ENCODE results near the gene APOLD1.
"Not testable (repeated sequence)": the region's sequence is repeated elsewhere in the genome, so short reads cannot be mapped to it uniquely, and the experiment has no call there.

The APOLD1 gene

GRCh38 chr12:12819221-12819620 is 33.8 kb downstream of the APOLD1 start:
- Histone ChIP-seq H3K4me3 (ENCODE audit: low read length) (no peak overlapping the region), H2AFZ (ENCODE audit: low read depth, low read length) (no peak overlapping the region), H3K27me3 (ENCODE audit: insufficient read depth, low read length) (no peaks in the 10 kb centered on the region), H3K36me3 (ENCODE audit: insufficient read depth, low read length) (peaks cover 64% of the 10 kb centered on the region), H3K4me1 (ENCODE audit: insufficient read depth, low read length) (peaks cover 7% of the 10 kb centered on the region), H3K9me3 (ENCODE audit: low read length) (no peaks in the 10 kb centered on the region)

- H3K4me1 ChIP-seq (ENCODE audit: insufficient read depth, low read length) = peaks cover 5% of the 10 kb centered on the region
- H3K27me3 ChIP-seq (ENCODE audit: insufficient read depth, low read length) = no peaks in the 10 kb centered on the region
- H3K9me3 ChIP-seq (ENCODE audit: low read length) = no peaks in the 10 kb centered on the region
- H3K36me3 ChIP-seq (ENCODE audit: insufficient read depth, low read length) = peaks cover 69% of the 10 kb centered on the region
- no peak overlapping the region for H3K4me3 ChIP-seq (ENCODE audit: low read length)
- no peak overlapping the region for H2AFZ ChIP-seq (ENCODE audit: low read depth, low read length)
These were observed 34.4 kb downstream of the APOLD1 start for GRCh38 chr12:12819752-12820311.

- not testable (repeated sequence) for H3K27me3 ChIP-seq (ENCODE audit: insufficient read depth, low read length); H3K4me3 ChIP-seq (ENCODE audit: low read length); H3K4me1 ChIP-seq (ENCODE audit: insufficient read depth, low read length); H2AFZ ChIP-seq (ENCODE audit: low read depth, low read length); H3K9me3 ChIP-seq (ENCODE audit: low read length)
- H3K36me3 ChIP-seq (ENCODE audit: insufficient read depth, low read length) = peaks cover 73% of the 10 kb centered on the region
These were observed 34.9 kb downstream of the APOLD1 start for GRCh38 chr12:12820376-12820775.

GRCh38 chr12:12821975-12822374 is 36.5 kb downstream of the APOLD1 start:
- Histone ChIP-seq H3K9me3 (ENCODE audit: low read length) (no peaks in the 10 kb centered on the region), H3K36me3 (ENCODE audit: insufficient read depth, low read length) (peaks cover 74% of the 10 kb centered on the region), H3K27me3 (ENCODE audit: insufficient read depth, low read length) (no peaks in the 10 kb centered on the region), H3K4me3 (ENCODE audit: low read length) (no peak overlapping the region), H3K4me1 (ENCODE audit: insufficient read depth, low read length) (peaks cover 5% of the 10 kb centered on the region), H2AFZ (ENCODE audit: low read depth, low read length) (no peak overlapping the region)

- H3K27me3 ChIP-seq (ENCODE audit: insufficient read depth, low read length) = no peaks in the 10 kb centered on the region
- no peak overlapping the region for H2AFZ ChIP-seq (ENCODE audit: low read depth, low read length)
- H3K36me3 ChIP-seq (ENCODE audit: insufficient read depth, low read length) = peaks cover 75% of the 10 kb centered on the region
- peaks cover 5% of the 10 kb centered on the region for H3K4me1 ChIP-seq (ENCODE audit: insufficient read depth, low read length)
- no peaks in the 10 kb centered on the region for H3K9me3 ChIP-seq (ENCODE audit: low read length)
- H3K4me3 ChIP-seq (ENCODE audit: low read length) = no peak overlapping the region
These were observed 37.4 kb downstream of the APOLD1 start for GRCh38 chr12:12822886-12823285.

GRCh38 chr12:12823300-12823699 is 37.8 kb downstream of the APOLD1 start:
- no peak overlapping the region for H2AFZ ChIP-seq (ENCODE audit: low read depth, low read length)
- H3K27me3 ChIP-seq (ENCODE audit: insufficient read depth, low read length) = no peaks in the 10 kb centered on the region
- peaks cover 5% of the 10 kb centered on the region for H3K4me1 ChIP-seq (ENCODE audit: insufficient read depth, low read length)
- peaks cover 78% of the 10 kb centered on the region for H3K36me3 ChIP-seq (ENCODE audit: insufficient read depth, low read length)
- H3K4me3 ChIP-seq (ENCODE audit: low read length) = no peak overlapping the region
- no peaks in the 10 kb centered on the region for H3K9me3 ChIP-seq (ENCODE audit: low read length)

- H3K36me3 ChIP-seq (ENCODE audit: insufficient read depth, low read length) = peaks cover 82% of the 10 kb centered on the region
These were observed 38.4 kb downstream of the APOLD1 start for GRCh38 chr12:12823811-12824210.

GRCh38 chr12:12835378-12836146 is 50.1 kb downstream of the APOLD1 start:
- Histone ChIP-seq H3K4me1 (ENCODE audit: insufficient read depth, low read length) (no peaks in the 10 kb centered on the region), H3K36me3 (ENCODE audit: insufficient read depth, low read length) (peaks cover 33% of the 10 kb centered on the region), H2AFZ (ENCODE audit: low read depth, low read length) (no peak overlapping the region), H3K9me3 (ENCODE audit: low read length) (no peaks in the 10 kb centered on the region), H3K27me3 (ENCODE audit: insufficient read depth, low read length) (no peaks in the 10 kb centered on the region), H3K4me3 (ENCODE audit: low read length) (no peak overlapping the region)

More at GRCh38 chr12:12823811-12824210, 38.4 kb downstream of the APOLD1 start:
- Histone ChIP-seq H3K27me3 (ENCODE audit: insufficient read depth, low read length) (no peaks in the 10 kb centered on the region), H2AFZ (ENCODE audit: low read depth, low read length) (no peak overlapping the region), H3K9me3 (ENCODE audit: low read length) (no peaks in the 10 kb centered on the region), H3K4me1 (ENCODE audit: insufficient read depth, low read length) (peaks cover 5% of the 10 kb centered on the region), H3K4me3 (ENCODE audit: low read length) (no peak overlapping the region)

- Histone ChIP-seq H3K4me3 (ENCODE audit: low read length) (no peak overlapping the region), H3K4me1 (ENCODE audit: insufficient read depth, low read length) (no peaks in the 10 kb centered on the region), H2AFZ (ENCODE audit: low read depth, low read length) (no peak overlapping the region), H3K36me3 (ENCODE audit: insufficient read depth, low read length) (peaks cover 26% of the 10 kb centered on the region), H3K9me3 (ENCODE audit: low read length) (no peaks in the 10 kb centered on the region), H3K27me3 (ENCODE audit: insufficient read depth, low read length) (no peaks in the 10 kb centered on the region)
These were observed 51.1 kb downstream of the APOLD1 start for GRCh38 chr12:12836571-12836970.

- H3K36me3 ChIP-seq (ENCODE audit: insufficient read depth, low read length) = peaks cover 21% of the 10 kb centered on the region
- no peak overlapping the region for H3K4me3 ChIP-seq (ENCODE audit: low read length)
- H3K4me1 ChIP-seq (ENCODE audit: insufficient read depth, low read length) = no peaks in the 10 kb centered on the region
These were observed 51.8 kb downstream of the APOLD1 start for GRCh38 chr12:12837025-12837812.

GRCh38 chr12:12837813-12838153 is 52.3 kb downstream of the APOLD1 start:
- Histone ChIP-seq H3K9me3 (ENCODE audit: low read length) (no peaks in the 10 kb centered on the region), H3K4me3 (ENCODE audit: low read length) (no peak overlapping the region), H2AFZ (ENCODE audit: low read depth, low read length) (no peak overlapping the region), H3K4me1 (ENCODE audit: insufficient read depth, low read length) (no peaks in the 10 kb centered on the region), H3K27me3 (ENCODE audit: insufficient read depth, low read length) (no peaks in the 10 kb centered on the region), H3K36me3 (ENCODE audit: insufficient read depth, low read length) (peaks cover 15% of the 10 kb centered on the region)

More at GRCh38 chr12:12837025-12837812, 51.8 kb downstream of the APOLD1 start:
- Histone ChIP-seq H3K9me3 (ENCODE audit: low read length) (no peaks in the 10 kb centered on the region), H3K27me3 (ENCODE audit: insufficient read depth, low read length) (no peaks in the 10 kb centered on the region), H2AFZ (ENCODE audit: low read depth, low read length) (no peak overlapping the region)

- Histone ChIP-seq H2AFZ (ENCODE audit: low read depth, low read length) (no peak overlapping the region), H3K9me3 (ENCODE audit: low read length) (no peaks in the 10 kb centered on the region), H3K36me3 (ENCODE audit: insufficient read depth, low read length) (peaks cover 5% of the 10 kb centered on the region)
These were observed 53.5 kb downstream of the APOLD1 start for GRCh38 chr12:12839003-12839395.

GRCh38 chr12:12839439-12839838 is 54.0 kb downstream of the APOLD1 start:
- not testable (repeated sequence) for H3K9me3 ChIP-seq (ENCODE audit: low read length); H3K4me3 ChIP-seq (ENCODE audit: low read length); H3K27me3 ChIP-seq (ENCODE audit: insufficient read depth, low read length); H3K36me3 ChIP-seq (ENCODE audit: insufficient read depth, low read length); H3K4me1 ChIP-seq (ENCODE audit: insufficient read depth, low read length); H2AFZ ChIP-seq (ENCODE audit: low read depth, low read length)

More at GRCh38 chr12:12839003-12839395, 53.5 kb downstream of the APOLD1 start:
- Histone ChIP-seq H3K4me3 (ENCODE audit: low read length) (no peak overlapping the region), H3K4me1 (ENCODE audit: insufficient read depth, low read length) (no peaks in the 10 kb centered on the region), H3K27me3 (ENCODE audit: insufficient read depth, low read length) (no peaks in the 10 kb centered on the region)
